Calu3 (cell line): Measurements from ENCODE around the gene KAT2B. TPM values are rescaled to one million over a fixed set of nuclear protein-coding genes. Genes with fewer than 3 reads are reported as not detected.

Experiments used
- BruUV-seq: library from RNA; stranded (reverse); fragments of 400-500 nt; replicated peaks from 2 replicates; lab custom pipeline; 2021; lab: Mats Ljungman, UMichigan
- CTCF ChIA-PET: fragments of 300-600 bp; sonication (Branson Sonifier 250); formaldehyde crosslinking; loops from one replicate; lab custom pipeline; 2022; ENCODE audit warnings: antibody characterized with exemption; lab: Charles Lee
- DNase-seq: peaks from one replicate; pipeline ENCODE4 v3.0.0; 2022
- H3K27ac Mint-ChIP-seq: one replicate; pipeline ENCODE4 v1.8.0; 2022; ENCODE audit warnings: mixed read lengths; ENCODE audit not compliant: unreplicated experiment
- H3K27me3 Mint-ChIP-seq: one replicate; pipeline ENCODE4 v1.8.0; 2022; ENCODE audit warnings: mixed read lengths; ENCODE audit not compliant: unreplicated experiment
- H3K36me3 Mint-ChIP-seq: one replicate; pipeline ENCODE4 v1.8.0; 2022; ENCODE audit warnings: mild to moderate bottlenecking, moderate library complexity, mixed read lengths; ENCODE audit not compliant: insufficient read depth, unreplicated experiment
- H3K4me1 Mint-ChIP-seq: one replicate; pipeline ENCODE4 v1.8.0; 2022; ENCODE audit warnings: mild to moderate bottlenecking, low read depth, mixed read lengths; ENCODE audit not compliant: unreplicated experiment
- H3K4me3 Mint-ChIP-seq: one replicate; pipeline ENCODE4 v1.8.0; 2022; ENCODE audit warnings: mild to moderate bottlenecking, low read depth, moderate library complexity, mixed read lengths; ENCODE audit not compliant: unreplicated experiment
- H3K9me3 Mint-ChIP-seq: one replicate; pipeline ENCODE4 v1.8.0; 2022; ENCODE audit warnings: low read depth, mixed read lengths; ENCODE audit not compliant: unreplicated experiment
- intact Hi-C: fragments of 100-400 bp; cut with micrococcal nuclease; formaldehyde crosslinking; loops from one replicate; pipeline ENCODE4 v1.10.0; 2022; ENCODE audit not compliant: unreplicated experiment
- total RNA-seq: library from RNA; stranded (reverse); gene quantifications from 2 replicates; pipeline ENCODE4 v1.2.3, GENCODE V29; 2022
- TF ChIP-seq, protein P1 (sequence below): fragments of 200-600 bp; IDR thresholded peaks from one replicate; pipeline ENCODE4 v1.8.0; 2022; ENCODE audit warnings: antibody characterized with exemption; ENCODE audit not compliant: unreplicated experiment

Gene KAT2B
- total RNA-seq, 1 experiment from 2014 or later, result 13.8 TPM

- TF ChIP-seq, protein P1, sequence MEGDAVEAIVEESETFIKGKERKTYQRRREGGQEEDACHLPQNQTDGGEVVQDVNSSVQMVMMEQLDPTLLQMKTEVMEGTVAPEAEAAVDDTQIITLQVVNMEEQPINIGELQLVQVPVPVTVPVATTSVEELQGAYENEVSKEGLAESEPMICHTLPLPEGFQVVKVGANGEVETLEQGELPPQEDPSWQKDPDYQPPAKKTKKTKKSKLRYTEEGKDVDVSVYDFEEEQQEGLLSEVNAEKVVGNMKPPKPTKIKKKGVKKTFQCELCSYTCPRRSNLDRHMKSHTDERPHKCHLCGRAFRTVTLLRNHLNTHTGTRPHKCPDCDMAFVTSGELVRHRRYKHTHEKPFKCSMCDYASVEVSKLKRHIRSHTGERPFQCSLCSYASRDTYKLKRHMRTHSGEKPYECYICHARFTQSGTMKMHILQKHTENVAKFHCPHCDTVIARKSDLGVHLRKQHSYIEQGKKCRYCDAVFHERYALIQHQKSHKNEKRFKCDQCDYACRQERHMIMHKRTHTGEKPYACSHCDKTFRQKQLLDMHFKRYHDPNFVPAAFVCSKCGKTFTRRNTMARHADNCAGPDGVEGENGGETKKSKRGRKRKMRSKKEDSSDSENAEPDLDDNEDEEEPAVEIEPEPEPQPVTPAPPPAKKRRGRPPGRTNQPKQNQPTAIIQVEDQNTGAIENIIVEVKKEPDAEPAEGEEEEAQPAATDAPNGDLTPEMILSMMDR, result no peak
- Mint-ChIP-seq H3K27me3 (no peaks in the 10 kb centered on the region), H3K27ac (no peak overlapping the region), H3K36me3 (no peaks in the 10 kb centered on the region), H3K4me1 (no peaks in the 10 kb centered on the region), H3K4me3 (no peak overlapping the region), H3K9me3 (no peaks in the 10 kb centered on the region)
- BruUV-seq, result no TSS peak
- no peak for DNase-seq
- CTCF ChIA-PET, result no interaction called here
- intact Hi-C loops, result no loop called here
Measured at GRCh38 chr3:20100151-20100550, 59.9 kb downstream of the KAT2B start.

GRCh38 chr3:20101041-20101440 is 60.8 kb downstream of the KAT2B start:
- H3K27me3 Mint-ChIP-seq, result no peaks in the 10 kb centered on the region
- CTCF ChIA-PET, result no interaction called here

GRCh38 chr3:20103731-20104130 is 63.5 kb downstream of the KAT2B start:
- no TSS peak for BruUV-seq
- no peak overlapping the region for H3K27ac Mint-ChIP-seq
- H3K36me3 Mint-ChIP-seq, result no peaks in the 10 kb centered on the region
- TF ChIP-seq, protein P1, result no peak
- no peaks in the 10 kb centered on the region for H3K9me3 Mint-ChIP-seq
- H3K4me1 Mint-ChIP-seq, result peaks cover 1% of the 10 kb centered on the region
- no peak overlapping the region for H3K4me3 Mint-ChIP-seq
- CTCF ChIA-PET, result no interaction called here
- intact Hi-C loops, result no loop called here
- no peaks in the 10 kb centered on the region for H3K27me3 Mint-ChIP-seq
- DNase-seq, result no peak

More at GRCh38 chr3:20101041-20101440, 60.8 kb downstream of the KAT2B start:
- H3K4me3 Mint-ChIP-seq, result no peak overlapping the region
- H3K4me1 Mint-ChIP-seq, result no peaks in the 10 kb centered on the region
- TF ChIP-seq, protein P1, result no peak
- DNase-seq, result no peak
- H3K27ac Mint-ChIP-seq, result no peak overlapping the region
- H3K36me3 Mint-ChIP-seq, result no peaks in the 10 kb centered on the region
- BruUV-seq, result no TSS peak
- intact Hi-C loops, result no loop called here
- H3K9me3 Mint-ChIP-seq, result no peaks in the 10 kb centered on the region

- intact Hi-C loops, result no loop called here
- BruUV-seq, result no TSS peak
- DNase-seq, result no peak
- CTCF ChIA-PET, result no interaction called here
- no peak overlapping the region for H3K27ac Mint-ChIP-seq
- no peaks in the 10 kb centered on the region for H3K36me3 Mint-ChIP-seq
- no peak overlapping the region for H3K4me3 Mint-ChIP-seq
- peaks cover 6% of the 10 kb centered on the region for H3K4me1 Mint-ChIP-seq
- TF ChIP-seq, protein P1, result no peak
- no peaks in the 10 kb centered on the region for H3K9me3 Mint-ChIP-seq
- no peaks in the 10 kb centered on the region for H3K27me3 Mint-ChIP-seq
Measured at GRCh38 chr3:20104167-20104661, 64.0 kb downstream of the KAT2B start.
